MG63 (cell line): Measurements from ENCODE around the gene PAQR7. TPM values are rescaled to one million over a fixed set of nuclear protein-coding genes. Genes with fewer than 3 reads are reported as not detected.
A peak's percentile ranks its signal among the peaks of the same experiment; 100 is the strongest.

Source experiments
- DNase-seq: peaks from one replicate; pipeline ENCODE4 v3.0.0-alpha.2; 2020
- H3K27me3 ChIP-seq: fragments of 250-450 bp; sonication (Bioruptor Pico); 2 replicates; pipeline ENCODE4 v1.5.1; 2020; ENCODE audit warnings: mild to moderate bottlenecking, moderate library complexity
- H3K36me3 ChIP-seq: fragments of 250-450 bp; sonication (Bioruptor Pico); 2 replicates; pipeline ENCODE4 v1.5.1; 2020; ENCODE audit warnings: mild to moderate bottlenecking, moderate library complexity
- H3K4me3 ChIP-seq: fragments of 250-450 bp; sonication (Bioruptor Pico); 2 replicates; pipeline ENCODE4 v1.5.1; 2020; ENCODE audit warnings: mild to moderate bottlenecking, moderate library complexity
- H3K9me3 ChIP-seq: fragments of 250-450 bp; sonication (Bioruptor Pico); 2 replicates; pipeline ENCODE4 v1.5.1; 2020; ENCODE audit warnings: mild to moderate bottlenecking, moderate library complexity
- total RNA-seq: library from RNA; depleted of rRNA; stranded (reverse); fragments of >200 nt; shearing (Covaris generic); gene quantifications from 2 replicates; pipeline ENCODE4 v1.2.3, GENCODE V29; 2014; ENCODE audit warnings: low replicate concordance

The PAQR7 gene
- total RNA-seq, 1 experiment from 2014 or later, result 8.3 TPM

- Histone ChIP-seq H3K27me3 (no peaks in the 10 kb centered on the region), H3K4me3 (no peak overlapping the region), H3K9me3 (no peaks in the 10 kb centered on the region), H3K36me3 (no peaks in the 10 kb centered on the region; the same call in 1 of the 2 replicates)
- no peak for DNase-seq
Observed at GRCh38 chr1:25869909-25870606, 5.5 kb downstream of the PAQR7 start.

DNA sequence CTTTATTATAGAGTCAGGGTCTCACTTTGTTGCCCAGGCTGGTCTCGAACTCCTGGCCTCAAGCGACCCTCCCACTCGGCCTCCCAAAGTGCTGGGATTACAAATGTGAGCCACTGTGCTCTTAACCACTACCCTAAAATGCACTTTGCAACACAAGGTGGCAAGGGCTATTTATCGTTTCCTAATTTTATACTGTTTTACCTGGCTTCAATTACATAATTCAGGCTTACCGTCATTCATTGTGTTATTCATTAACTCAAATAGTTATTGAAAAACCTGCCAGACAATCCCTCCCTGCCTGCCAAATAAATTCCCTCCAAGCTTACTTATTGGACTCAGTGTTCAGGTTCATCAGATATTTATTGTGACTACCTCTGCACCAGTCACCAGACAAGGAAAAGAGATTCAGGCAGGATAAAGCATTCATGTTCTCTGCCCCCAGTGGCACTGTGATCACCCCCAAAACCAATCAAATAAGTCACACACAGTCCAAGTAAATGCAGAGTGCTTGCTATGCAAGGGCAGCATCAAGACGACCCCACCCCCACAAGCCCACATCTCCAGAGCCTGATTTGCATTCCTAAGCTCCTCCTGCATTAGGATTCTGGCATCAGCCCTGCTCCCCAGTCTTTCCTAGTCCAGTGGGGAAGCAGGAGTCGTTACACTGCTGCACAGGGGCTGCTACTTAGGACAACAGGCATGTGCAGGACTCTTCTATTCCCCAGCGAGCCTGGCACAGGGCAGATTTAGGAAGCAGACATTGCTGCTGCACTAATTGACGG, 8.1 kb downstream of the PAQR7 start:
- no peak overlapping the region for H3K4me3 ChIP-seq
- H3K27me3 ChIP-seq, result no peaks in the 10 kb centered on the region
- H3K36me3 ChIP-seq, result no peaks in the 10 kb centered on the region; the same call in 1 of the 2 replicates
- no peak for DNase-seq
- no peaks in the 10 kb centered on the region for H3K9me3 ChIP-seq

GRCh38 chr1:25866288-25866687, 9.2 kb downstream of the PAQR7 start:
- no peaks in the 10 kb centered on the region for H3K27me3 ChIP-seq
- no peak overlapping the region for H3K4me3 ChIP-seq
- no peak for DNase-seq
- H3K36me3 ChIP-seq, result no peaks in the 10 kb centered on the region; the same call in 1 of the 2 replicates
- no peaks in the 10 kb centered on the region for H3K9me3 ChIP-seq

DNA sequence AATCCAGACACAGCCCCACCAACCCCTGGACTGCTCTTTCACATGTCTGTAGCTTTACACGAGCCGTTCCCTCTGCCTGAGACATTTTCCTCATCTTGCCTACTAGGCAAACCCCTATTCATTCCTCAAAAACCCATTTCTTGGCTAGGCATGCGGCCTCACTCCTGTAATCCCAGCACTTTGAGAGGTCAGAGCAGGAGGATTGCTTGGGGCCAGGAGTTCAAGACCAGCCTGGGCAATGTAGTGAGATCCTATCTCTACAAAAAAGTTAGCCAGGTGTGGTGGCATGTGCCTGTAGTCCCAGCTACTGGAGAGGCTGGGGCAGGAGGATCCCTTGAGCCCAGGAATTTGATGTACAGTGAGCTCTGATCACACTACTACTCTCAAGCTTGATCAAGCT, 11.1 kb downstream of the PAQR7 start:
- Histone ChIP-seq H3K36me3 (no peaks in the 10 kb centered on the region; the same call in 1 of the 2 replicates), H3K9me3 (no peaks in the 10 kb centered on the region; the same call in 1 of the 2 replicates), H3K27me3 (no peaks in the 10 kb centered on the region), H3K4me3 (no peak overlapping the region)
- no peak for DNase-seq

- Histone ChIP-seq H3K4me3 (no peak overlapping the region), H3K36me3 (no peaks in the 10 kb centered on the region; the same call in 1 of the 2 replicates), H3K27me3 (no peaks in the 10 kb centered on the region), H3K9me3 (no peaks in the 10 kb centered on the region; the same call in 1 of the 2 replicates)
- DNase-seq, result no peak
Observed at GRCh38 chr1:25863486-25864262, 11.8 kb downstream of the PAQR7 start.

- H3K36me3 ChIP-seq, result no peaks in the 10 kb centered on the region; the same call in 1 of the 2 replicates
- H3K4me3 ChIP-seq, result no peak overlapping the region
- H3K9me3 ChIP-seq, result no peaks in the 10 kb centered on the region; the same call in 1 of the 2 replicates
- no peak for DNase-seq
- H3K27me3 ChIP-seq, result no peaks in the 10 kb centered on the region
Observed at GRCh38 chr1:25862785-25863485, 12.6 kb downstream of the PAQR7 start.

DNA sequence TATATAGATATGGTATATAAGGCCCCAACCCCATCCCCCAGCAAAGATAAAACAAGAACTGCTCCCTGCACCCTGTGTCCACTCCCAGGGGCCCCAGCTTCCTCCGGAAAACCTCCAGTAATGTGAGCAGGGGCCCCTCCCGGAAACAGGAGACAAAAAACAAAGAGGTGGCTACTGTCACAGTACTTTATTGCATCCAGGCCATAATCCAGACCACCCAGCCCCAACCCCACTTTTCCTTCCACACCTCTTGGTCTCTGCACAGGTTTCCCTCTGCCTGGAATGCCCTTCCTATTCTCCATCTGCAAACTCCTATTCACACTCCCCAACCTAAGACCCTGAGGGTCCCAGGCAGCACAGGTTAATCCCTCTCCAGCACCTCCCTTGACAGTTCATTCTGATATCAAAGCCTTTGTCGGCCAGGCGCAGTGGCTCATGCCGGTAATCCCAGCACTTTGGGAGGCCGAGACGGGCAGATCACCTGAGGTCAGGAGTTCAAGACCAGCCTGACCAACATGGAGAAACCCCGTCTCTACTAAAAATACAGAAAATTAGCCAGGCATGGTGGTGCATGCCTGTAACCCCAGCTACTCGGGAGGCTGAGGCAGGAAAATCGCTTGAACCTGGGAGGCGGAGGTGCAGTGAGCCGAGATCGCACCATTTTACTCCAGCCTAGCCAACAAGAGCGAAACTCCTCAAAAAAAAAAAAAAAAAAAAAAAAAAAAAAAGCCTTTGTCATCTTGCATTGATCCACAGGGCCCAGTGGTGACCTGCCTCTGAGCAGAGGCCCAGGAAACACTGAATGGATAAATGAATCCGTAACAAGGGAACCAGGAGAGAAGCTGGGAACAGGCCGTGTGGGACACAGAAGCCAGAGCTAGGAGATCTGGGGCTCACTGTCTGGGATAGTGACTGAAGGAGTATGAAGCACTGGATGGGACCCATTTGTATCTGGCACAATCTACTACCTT, 13.9 kb downstream of the PAQR7 start:
- Histone ChIP-seq H3K27me3 (no peaks in the 10 kb centered on the region), H3K36me3 (no peaks in the 10 kb centered on the region), H3K9me3 (no peaks in the 10 kb centered on the region; the same call in 1 of the 2 replicates), H3K4me3 (no peak overlapping the region)
- DNase-seq, result no peak

DNA sequence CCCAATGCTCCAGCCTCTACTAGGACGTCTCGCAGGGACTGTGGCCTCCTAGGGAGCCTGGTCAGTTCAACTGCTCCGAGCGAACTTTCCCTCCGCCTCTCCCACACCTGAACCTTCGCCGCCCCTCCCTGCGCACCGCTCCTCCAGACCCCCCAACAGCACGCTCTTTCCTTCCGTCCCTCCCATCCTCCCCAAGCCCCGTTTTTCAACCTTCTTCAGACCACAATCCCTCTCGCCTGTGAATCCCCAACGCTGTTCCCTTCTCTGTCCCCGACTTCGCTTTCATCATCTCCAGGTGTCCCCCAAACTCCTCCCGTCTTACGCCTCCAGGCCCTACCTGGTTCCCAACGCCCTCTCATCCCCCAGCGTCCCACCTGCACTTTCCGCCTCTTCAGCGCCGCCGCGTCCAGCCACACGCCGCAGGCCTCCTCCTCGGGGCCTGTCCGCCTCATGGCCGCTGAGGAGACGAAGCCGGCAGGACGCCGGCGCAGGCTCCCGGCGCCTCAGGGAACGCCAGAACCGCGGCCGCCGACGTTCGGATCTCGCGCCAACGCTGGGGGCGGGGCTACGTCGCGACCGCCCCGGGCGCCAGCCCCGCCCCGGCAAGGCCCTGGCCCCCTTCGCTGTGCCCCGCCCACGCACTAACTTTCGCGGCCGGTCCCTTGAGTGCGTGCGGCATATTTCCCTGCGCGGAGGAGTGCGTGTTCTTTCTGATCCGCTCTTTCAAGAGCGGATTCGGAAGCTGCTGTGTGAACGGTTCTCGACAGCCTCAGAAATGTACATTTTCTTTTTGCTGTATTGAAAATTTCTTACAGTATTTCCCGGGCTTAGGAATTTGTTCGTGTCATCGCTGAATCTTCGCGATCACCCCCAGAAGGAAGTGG, 16.4 kb downstream of the PAQR7 start, which contains the start of gene AUNIP:
Gene AUNIP (minus strand): TSS at position 552 of the 884 bp plus-strand sequence. CDS start 100 bp downstream, at position 452.
- H3K4me3 ChIP-seq, result peak within 1 kb of the TSS; percentile 85
- peak; percentile 86 for DNase-seq
- no peaks in the 10 kb centered on the region; the same call in 1 of the 2 replicates for H3K9me3 ChIP-seq
- H3K36me3 ChIP-seq, result peaks cover 1% of the 10 kb centered on the region; the same call in 1 of the 2 replicates
- H3K27me3 ChIP-seq, result no peaks in the 10 kb centered on the region

GRCh38 chr1:25858494-25858893, 17.0 kb downstream of the PAQR7 start:
- peaks cover 2% of the 10 kb centered on the region; the same call in 1 of the 2 replicates for H3K36me3 ChIP-seq
- H3K9me3 ChIP-seq, result no peaks in the 10 kb centered on the region; the same call in 1 of the 2 replicates
- DNase-seq, result no peak
- no peaks in the 10 kb centered on the region for H3K27me3 ChIP-seq
- peak overlapping the region; percentile 85 for H3K4me3 ChIP-seq

DNA sequence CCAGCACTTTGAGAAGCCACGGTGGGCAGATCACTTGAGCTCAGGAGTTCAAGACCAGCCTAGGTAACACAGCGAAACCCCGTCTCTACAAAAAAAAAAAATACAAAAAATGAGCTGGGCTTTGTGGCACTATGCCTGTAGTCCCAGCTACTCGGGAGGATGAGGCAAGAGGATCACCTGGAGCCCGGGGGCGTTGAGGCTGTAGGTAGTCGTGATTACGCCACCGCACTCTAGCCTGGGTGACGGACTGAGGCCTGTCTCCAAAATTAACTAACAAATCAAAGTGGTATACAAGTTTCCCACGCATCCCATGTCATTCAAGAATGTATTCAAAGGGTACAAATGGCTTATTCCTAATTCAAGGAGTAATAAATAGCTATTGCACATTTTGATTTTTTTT, 18.7 kb downstream of the PAQR7 start:
- Histone ChIP-seq H3K36me3 (peaks cover 2% of the 10 kb centered on the region; the same call in 1 of the 2 replicates), H3K27me3 (no peaks in the 10 kb centered on the region), H3K9me3 (no peaks in the 10 kb centered on the region; the same call in 1 of the 2 replicates), H3K4me3 (no peak overlapping the region)
- DNase-seq, result no peak

- Histone ChIP-seq H3K27me3 (no peaks in the 10 kb centered on the region), H3K9me3 (peaks cover 3% of the 10 kb centered on the region; the same call in 1 of the 2 replicates), H3K4me3 (no peak overlapping the region), H3K36me3 (peaks cover 2% of the 10 kb centered on the region)
- no peak for DNase-seq
Observed at GRCh38 chr1:25854554-25854953, 21.0 kb downstream of the PAQR7 start.

DNA sequence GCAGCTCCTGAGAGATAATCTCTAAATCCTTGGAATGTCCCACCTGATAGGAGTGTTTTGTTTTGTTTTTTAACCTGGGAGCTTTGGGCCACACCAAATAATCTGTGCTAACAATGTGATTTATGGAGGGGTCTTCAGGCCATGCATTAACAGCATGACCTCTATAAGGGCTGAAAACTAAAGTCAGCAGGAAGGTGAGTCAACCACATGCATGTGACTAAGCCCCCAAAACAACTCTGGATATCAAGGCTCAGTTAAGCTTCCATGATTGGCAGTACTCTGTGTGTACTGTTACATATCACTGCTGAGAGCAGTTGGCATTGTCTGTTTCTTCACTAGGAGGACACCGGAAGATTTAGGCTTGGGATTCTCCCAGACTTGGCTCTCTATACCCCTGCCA, 27.0 kb downstream of the PAQR7 start:
- H3K4me3 ChIP-seq, result no peak overlapping the region
- H3K27me3 ChIP-seq, result no peaks in the 10 kb centered on the region
- H3K36me3 ChIP-seq, result no peaks in the 10 kb centered on the region; the same call in none of the 2 replicates
- H3K9me3 ChIP-seq, result peaks cover 3% of the 10 kb centered on the region; the same call in 1 of the 2 replicates
- no peak for DNase-seq

DNA sequence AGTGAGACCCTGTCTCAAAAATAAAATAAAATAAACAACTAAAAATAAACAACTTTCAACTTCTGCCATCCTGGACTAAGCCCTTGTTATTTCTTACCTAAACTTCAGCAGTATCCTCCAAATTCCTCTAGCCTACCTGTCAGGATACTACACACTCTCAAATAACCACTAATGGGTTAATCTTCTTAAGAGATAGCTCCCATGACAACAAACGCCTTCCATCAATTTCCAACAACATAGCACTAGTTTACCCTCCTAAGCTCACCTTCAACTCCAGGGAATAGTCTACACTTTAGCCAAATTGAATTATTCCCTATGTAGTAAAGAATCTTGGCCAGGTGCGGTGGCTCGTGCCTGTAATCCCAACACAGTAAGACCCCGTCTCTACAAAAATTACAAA, 27.6 kb downstream of the PAQR7 start:
- Histone ChIP-seq H3K27me3 (no peaks in the 10 kb centered on the region), H3K4me3 (no peak overlapping the region), H3K9me3 (peaks cover 3% of the 10 kb centered on the region; the same call in 1 of the 2 replicates), H3K36me3 (no peaks in the 10 kb centered on the region; the same call in none of the 2 replicates)
- DNase-seq, result no peak

DNA sequence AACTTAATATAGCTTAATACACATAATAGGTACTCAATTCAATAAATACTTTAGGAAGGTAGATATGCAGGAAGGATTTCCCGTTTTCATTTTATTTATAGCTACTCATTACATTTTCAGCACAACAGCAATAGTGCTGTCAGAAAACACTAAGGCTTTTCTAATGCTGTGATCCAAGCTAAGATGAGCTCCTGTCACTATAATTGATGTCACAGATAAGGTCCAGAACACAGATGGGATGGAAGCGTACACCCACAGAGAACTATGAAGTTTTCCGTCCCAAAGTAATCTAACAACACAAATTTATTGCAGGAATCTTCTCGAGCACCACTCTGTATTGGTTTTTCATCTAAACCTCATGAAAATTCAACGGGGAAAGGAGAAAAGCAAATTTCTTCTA, 29.8 kb downstream of the PAQR7 start:
- H3K27me3 ChIP-seq, result no peaks in the 10 kb centered on the region
- H3K36me3 ChIP-seq, result no peaks in the 10 kb centered on the region; the same call in 1 of the 2 replicates
- no peak overlapping the region for H3K4me3 ChIP-seq
- H3K9me3 ChIP-seq, result no peaks in the 10 kb centered on the region
- DNase-seq, result no peak
